Ishikawa (cell line): ENCODE measurements around the gene ZMIZ1.

ENCODE experiments used
- CEBPB ChIP-seq: IDR thresholded peaks from 2 replicates; pipeline ENCODE4 v1.6.1; 2012
- EP300 ChIP-seq: IDR thresholded peaks from 2 replicates; pipeline ENCODE4 v1.6.1; 2012; ENCODE audit warnings: borderline replicate concordance
- TAF1 ChIP-seq: IDR thresholded peaks from 2 replicates; pipeline ENCODE4 v1.6.1; 2012; ENCODE audit warnings: low read depth, mild to moderate bottlenecking
- TEAD4 ChIP-seq: IDR thresholded peaks from 2 replicates; pipeline ENCODE4 v1.6.1; 2012
- ZBTB7A ChIP-seq: IDR thresholded peaks from 2 replicates; pipeline ENCODE4 v1.6.1; 2012; ENCODE audit warnings: low read depth
- TF ChIP-seq, protein P1 (sequence below): IDR thresholded peaks from 2 replicates; pipeline ENCODE4 v1.6.1; 2012; ENCODE audit warnings: low read depth, mild to moderate bottlenecking
- TF ChIP-seq, protein P2 (sequence below): IDR thresholded peaks from 2 replicates; pipeline ENCODE4 v1.6.1; 2012

DNA sequence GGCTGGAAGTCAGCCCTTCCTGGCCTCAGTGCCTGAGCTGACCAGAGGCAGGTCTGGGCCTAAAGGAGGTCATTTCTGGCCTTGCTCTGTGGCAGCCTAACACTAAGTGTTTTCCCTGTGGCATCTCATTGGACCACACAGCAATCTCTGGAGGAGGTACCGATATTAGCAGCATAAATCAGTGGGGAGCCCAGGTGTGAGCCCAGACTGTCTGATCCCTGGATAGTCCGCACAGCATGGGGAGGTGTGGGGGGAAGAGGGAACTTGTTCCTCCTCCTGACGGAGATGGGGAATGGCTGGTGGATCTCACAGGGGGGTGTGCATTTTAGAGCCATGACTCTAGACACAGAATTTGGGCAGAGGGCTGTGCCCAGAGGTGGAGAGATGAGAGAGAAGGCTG, 267.5 kb downstream of the ZMIZ1 start:
- TF ChIP-seq EP300 (no peak; the same call in none of the 2 replicates), TAF1 (no peak), CEBPB (no peak), TEAD4 (peak; percentile 78), ZBTB7A (no peak)
- TF ChIP-seq, protein P1, sequence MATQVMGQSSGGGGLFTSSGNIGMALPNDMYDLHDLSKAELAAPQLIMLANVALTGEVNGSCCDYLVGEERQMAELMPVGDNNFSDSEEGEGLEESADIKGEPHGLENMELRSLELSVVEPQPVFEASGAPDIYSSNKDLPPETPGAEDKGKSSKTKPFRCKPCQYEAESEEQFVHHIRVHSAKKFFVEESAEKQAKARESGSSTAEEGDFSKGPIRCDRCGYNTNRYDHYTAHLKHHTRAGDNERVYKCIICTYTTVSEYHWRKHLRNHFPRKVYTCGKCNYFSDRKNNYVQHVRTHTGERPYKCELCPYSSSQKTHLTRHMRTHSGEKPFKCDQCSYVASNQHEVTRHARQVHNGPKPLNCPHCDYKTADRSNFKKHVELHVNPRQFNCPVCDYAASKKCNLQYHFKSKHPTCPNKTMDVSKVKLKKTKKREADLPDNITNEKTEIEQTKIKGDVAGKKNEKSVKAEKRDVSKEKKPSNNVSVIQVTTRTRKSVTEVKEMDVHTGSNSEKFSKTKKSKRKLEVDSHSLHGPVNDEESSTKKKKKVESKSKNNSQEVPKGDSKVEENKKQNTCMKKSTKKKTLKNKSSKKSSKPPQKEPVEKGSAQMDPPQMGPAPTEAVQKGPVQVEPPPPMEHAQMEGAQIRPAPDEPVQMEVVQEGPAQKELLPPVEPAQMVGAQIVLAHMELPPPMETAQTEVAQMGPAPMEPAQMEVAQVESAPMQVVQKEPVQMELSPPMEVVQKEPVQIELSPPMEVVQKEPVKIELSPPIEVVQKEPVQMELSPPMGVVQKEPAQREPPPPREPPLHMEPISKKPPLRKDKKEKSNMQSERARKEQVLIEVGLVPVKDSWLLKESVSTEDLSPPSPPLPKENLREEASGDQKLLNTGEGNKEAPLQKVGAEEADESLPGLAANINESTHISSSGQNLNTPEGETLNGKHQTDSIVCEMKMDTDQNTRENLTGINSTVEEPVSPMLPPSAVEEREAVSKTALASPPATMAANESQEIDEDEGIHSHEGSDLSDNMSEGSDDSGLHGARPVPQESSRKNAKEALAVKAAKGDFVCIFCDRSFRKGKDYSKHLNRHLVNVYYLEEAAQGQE, result no peak
- TF ChIP-seq, protein P2, sequence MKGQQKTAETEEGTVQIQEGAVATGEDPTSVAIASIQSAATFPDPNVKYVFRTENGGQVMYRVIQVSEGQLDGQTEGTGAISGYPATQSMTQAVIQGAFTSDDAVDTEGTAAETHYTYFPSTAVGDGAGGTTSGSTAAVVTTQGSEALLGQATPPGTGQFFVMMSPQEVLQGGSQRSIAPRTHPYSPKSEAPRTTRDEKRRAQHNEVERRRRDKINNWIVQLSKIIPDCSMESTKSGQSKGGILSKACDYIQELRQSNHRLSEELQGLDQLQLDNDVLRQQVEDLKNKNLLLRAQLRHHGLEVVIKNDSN, result peak; percentile 13; the same call in 1 of the 2 replicates
